Panc1 (cell line): ENCODE data around the gene TMEM117. TPM values are rescaled to one million over a fixed set of nuclear protein-coding genes. Genes with fewer than 3 reads are reported as not detected.

ENCODE experiments used
- ATAC-seq: fragments of 200-7000 bp; cut with Tn5 transposase; 2 replicates; pipeline ENCODE4 v1.9.1; 2020; ENCODE audit warnings: mild to moderate bottlenecking, moderate library complexity
- BruUV-seq: library from RNA; stranded (reverse); fragments of 400-500 nt; replicated peaks from 2 replicates; lab custom pipeline; 2021; lab: Mats Ljungman, UMichigan
- CTCF ChIA-PET: fragments of 300-600 bp; sonication (Branson Sonifier 250); formaldehyde crosslinking; loops from one replicate; lab custom pipeline; 2022; ENCODE audit warnings: antibody characterized with exemption; lab: Charles Lee
- POLR2A ChIA-PET: fragments of 300-600 bp; sonication (Branson Sonifier 250); formaldehyde crosslinking; loops from one replicate; lab custom pipeline; 2022; ENCODE audit warnings: antibody characterized with exemption; lab: Charles Lee
- DNase-seq: peaks from one replicate; pipeline ENCODE4 v3.0.0-alpha.2; 2010; ENCODE audit warnings: low read depth, low spot score
- H3K27ac ChIP-seq: 2 replicates; pipeline ENCODE4 v1.5.1; 2011; ENCODE audit warnings: mild to moderate bottlenecking, low read length, inconsistent platforms
- H3K27me3 ChIP-seq: fragments of 200-500 bp; sonication (Bioruptor generic); 2 replicates; pipeline ENCODE4 v1.6.0; 2014; ENCODE audit warnings: low read length, inconsistent platforms; ENCODE audit not compliant: control insufficient read depth, insufficient read depth
- H3K36me3 ChIP-seq: fragments of 200-500 bp; sonication (Bioruptor generic); 2 replicates; pipeline ENCODE4 v1.5.1; 2014; ENCODE audit warnings: inconsistent platforms, mild to moderate bottlenecking, low read length, moderate library complexity; ENCODE audit not compliant: control insufficient read depth, insufficient read depth
- H3K4me1 ChIP-seq: 2 replicates; pipeline ENCODE4 v1.5.1; 2011; ENCODE audit warnings: inconsistent platforms, mild to moderate bottlenecking, low read length, moderate library complexity; ENCODE audit not compliant: control insufficient read depth, insufficient read depth
- H3K4me3 ChIP-seq, 2 experiments: 2 replicates each; pipeline ENCODE4 v1.5.1; 2011 to 2012; ENCODE audit warnings: low read depth in 2 of 2, low read length in 2 of 2, mild to moderate bottlenecking in 2 of 2, inconsistent platforms in 1 of 2, moderate library complexity in 1 of 2
- H3K9me3 ChIP-seq: fragments of 200-500 bp; sonication (Bioruptor generic); 2 replicates; pipeline ENCODE4 v1.5.1; 2014; ENCODE audit warnings: low read depth, mild to moderate bottlenecking, inconsistent platforms, low read length, moderate library complexity; ENCODE audit not compliant: control insufficient read depth, insufficient read depth
- POLR2AphosphoS5 ChIP-seq: IDR thresholded peaks from 2 replicates; pipeline ENCODE4 v1.6.1; 2012; ENCODE audit warnings: mild to moderate bottlenecking, low read depth, low read length, moderate library complexity
- SIN3A ChIP-seq: IDR thresholded peaks from 2 replicates; pipeline ENCODE4 v1.6.1; 2012; ENCODE audit warnings: low read depth, mild to moderate bottlenecking, low read length, moderate library complexity, borderline replicate concordance; ENCODE audit not compliant: insufficient read depth
- TCF7L2 ChIP-seq: IDR thresholded peaks from 2 replicates; pipeline ENCODE4 v1.6.1; 2011; ENCODE audit warnings: mild to moderate bottlenecking, low read depth, low read length, inconsistent platforms
- in situ Hi-C: cut with HindIII; loops from 2 replicates; pipeline ENCODE4 v1.10.0; 2016; ENCODE audit warnings: low sequenced_read_pairs, low pct_unique_long_range_greater_than_20kb
- intact Hi-C: fragments of 100-400 bp; cut with micrococcal nuclease; formaldehyde crosslinking; loops from one replicate; pipeline ENCODE4 v1.10.0; 2022; ENCODE audit not compliant: unreplicated experiment
- total RNA-seq: library from RNA; stranded (reverse); gene quantifications from one replicate; pipeline ENCODE4 v1.2.1, GENCODE V29; 2021; ENCODE audit not compliant: unreplicated experiment
- TF ChIP-seq, protein P1 (sequence below), 2 experiments: IDR thresholded peaks; 2 replicates each; pipeline ENCODE4 v1.6.1; 2011 to 2012; ENCODE audit warnings: low read depth in 2 of 2, control low read depth in 1 of 2, low read length in 1 of 2, mild to moderate bottlenecking in 1 of 2, moderate library complexity in 1 of 2; ENCODE audit not compliant: insufficient read depth in 1 of 2
- TF ChIP-seq, protein P2 (sequence below): fragments of 450-650 bp; IDR thresholded peaks from 2 replicates; pipeline ENCODE4 v1.5.1; 2017; ENCODE audit warnings: mild to moderate bottlenecking

TMEM117 gene
- total RNA-seq, 1 experiment from 2014 or later: 5.5 TPM

DNA sequence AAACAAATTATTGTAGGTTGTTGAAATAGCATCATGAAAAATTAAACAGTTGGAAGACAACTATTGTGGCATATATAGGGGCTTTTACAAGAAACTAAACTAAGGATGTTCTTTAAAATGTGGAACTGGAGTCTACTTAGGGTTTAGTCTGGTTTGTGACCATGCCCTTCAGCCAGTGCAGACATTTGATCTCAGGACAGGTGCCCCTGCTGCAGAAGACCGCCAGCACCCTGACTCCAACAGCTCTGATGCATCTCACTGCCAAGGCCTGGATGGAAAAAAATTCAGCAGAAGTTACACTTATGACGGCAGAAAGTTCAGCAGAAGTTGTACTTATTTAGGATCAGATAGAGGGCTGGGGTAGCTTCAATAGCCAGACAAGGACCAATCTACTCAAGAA is 51.5 kb downstream of the TMEM117 start:
- intact Hi-C loops: no loop called here
- Histone ChIP-seq H3K27me3 (no peaks in the 10 kb centered on the region), H3K9me3 (no peaks in the 10 kb centered on the region), H3K27ac (no peak overlapping the region), H3K36me3 (no peaks in the 10 kb centered on the region), H3K4me3 (no peak overlapping the region), H3K4me1 (no peaks in the 10 kb centered on the region)
- TF ChIP-seq POLR2AphosphoS5 (no peak), TCF7L2 (no peak), SIN3A (no peak)
- TF ChIP-seq, protein P1, sequence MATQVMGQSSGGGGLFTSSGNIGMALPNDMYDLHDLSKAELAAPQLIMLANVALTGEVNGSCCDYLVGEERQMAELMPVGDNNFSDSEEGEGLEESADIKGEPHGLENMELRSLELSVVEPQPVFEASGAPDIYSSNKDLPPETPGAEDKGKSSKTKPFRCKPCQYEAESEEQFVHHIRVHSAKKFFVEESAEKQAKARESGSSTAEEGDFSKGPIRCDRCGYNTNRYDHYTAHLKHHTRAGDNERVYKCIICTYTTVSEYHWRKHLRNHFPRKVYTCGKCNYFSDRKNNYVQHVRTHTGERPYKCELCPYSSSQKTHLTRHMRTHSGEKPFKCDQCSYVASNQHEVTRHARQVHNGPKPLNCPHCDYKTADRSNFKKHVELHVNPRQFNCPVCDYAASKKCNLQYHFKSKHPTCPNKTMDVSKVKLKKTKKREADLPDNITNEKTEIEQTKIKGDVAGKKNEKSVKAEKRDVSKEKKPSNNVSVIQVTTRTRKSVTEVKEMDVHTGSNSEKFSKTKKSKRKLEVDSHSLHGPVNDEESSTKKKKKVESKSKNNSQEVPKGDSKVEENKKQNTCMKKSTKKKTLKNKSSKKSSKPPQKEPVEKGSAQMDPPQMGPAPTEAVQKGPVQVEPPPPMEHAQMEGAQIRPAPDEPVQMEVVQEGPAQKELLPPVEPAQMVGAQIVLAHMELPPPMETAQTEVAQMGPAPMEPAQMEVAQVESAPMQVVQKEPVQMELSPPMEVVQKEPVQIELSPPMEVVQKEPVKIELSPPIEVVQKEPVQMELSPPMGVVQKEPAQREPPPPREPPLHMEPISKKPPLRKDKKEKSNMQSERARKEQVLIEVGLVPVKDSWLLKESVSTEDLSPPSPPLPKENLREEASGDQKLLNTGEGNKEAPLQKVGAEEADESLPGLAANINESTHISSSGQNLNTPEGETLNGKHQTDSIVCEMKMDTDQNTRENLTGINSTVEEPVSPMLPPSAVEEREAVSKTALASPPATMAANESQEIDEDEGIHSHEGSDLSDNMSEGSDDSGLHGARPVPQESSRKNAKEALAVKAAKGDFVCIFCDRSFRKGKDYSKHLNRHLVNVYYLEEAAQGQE (IDR thresholded peaks at IDR 0.05; ENCODE audit: insufficient read depth in 1 of 2, low read depth in 2 of 2, low read length in 1 of 2): no peak
- TF ChIP-seq, protein P2, sequence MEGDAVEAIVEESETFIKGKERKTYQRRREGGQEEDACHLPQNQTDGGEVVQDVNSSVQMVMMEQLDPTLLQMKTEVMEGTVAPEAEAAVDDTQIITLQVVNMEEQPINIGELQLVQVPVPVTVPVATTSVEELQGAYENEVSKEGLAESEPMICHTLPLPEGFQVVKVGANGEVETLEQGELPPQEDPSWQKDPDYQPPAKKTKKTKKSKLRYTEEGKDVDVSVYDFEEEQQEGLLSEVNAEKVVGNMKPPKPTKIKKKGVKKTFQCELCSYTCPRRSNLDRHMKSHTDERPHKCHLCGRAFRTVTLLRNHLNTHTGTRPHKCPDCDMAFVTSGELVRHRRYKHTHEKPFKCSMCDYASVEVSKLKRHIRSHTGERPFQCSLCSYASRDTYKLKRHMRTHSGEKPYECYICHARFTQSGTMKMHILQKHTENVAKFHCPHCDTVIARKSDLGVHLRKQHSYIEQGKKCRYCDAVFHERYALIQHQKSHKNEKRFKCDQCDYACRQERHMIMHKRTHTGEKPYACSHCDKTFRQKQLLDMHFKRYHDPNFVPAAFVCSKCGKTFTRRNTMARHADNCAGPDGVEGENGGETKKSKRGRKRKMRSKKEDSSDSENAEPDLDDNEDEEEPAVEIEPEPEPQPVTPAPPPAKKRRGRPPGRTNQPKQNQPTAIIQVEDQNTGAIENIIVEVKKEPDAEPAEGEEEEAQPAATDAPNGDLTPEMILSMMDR: no peak
- ATAC-seq: no peak
- BruUV-seq: no TSS peak
- CTCF ChIA-PET: no interaction called here
- POLR2A ChIA-PET: no interaction called here
- in situ Hi-C loops: loop anchor here (10.0 kb wide), 1 partner anchor 123 kb away; no protein-coding TSS in a partner anchor
- no peak for DNase-seq

DNA sequence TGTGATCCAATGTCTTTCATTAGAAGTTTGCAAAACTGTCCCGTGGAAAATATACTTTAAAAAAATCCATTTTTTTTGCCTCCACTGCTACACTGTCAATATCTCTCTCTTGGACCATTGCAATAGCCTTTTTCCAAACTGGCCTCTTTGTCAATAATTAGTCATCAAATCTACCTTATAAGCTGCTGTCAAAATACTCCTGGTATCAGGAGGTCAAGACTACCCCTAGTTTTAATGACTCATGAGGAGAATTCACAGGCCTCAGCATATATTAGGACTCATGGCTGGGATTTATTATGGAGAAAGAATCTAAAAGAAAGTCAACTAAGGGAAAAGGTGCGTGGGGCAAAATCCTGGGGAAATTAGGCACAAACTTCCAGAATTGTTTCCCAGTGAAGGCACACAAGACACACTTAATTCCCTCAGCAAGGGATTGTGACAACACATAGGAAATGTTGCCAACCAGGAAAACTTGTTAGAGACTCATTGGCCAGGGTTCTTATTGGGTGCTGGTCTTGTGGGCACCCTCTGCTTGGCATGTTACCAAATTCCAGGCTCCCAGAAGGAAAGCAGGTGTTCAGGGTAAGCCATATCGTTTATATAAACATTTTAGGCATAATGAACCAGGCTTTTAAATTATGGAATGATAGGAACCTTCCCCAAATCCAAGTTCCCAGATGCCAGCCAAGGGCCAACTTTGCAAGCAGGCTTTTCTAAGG is 56.1 kb downstream of the TMEM117 start:
- Histone ChIP-seq H3K36me3 (no peaks in the 10 kb centered on the region), H3K4me1 (no peaks in the 10 kb centered on the region), H3K27me3 (no peaks in the 10 kb centered on the region), H3K9me3 (no peaks in the 10 kb centered on the region), H3K27ac (no peak overlapping the region), H3K4me3 (no peak overlapping the region)
- ATAC-seq (no peak), DNase-seq (no peak)
- TF ChIP-seq, protein P1 (IDR thresholded peaks at IDR 0.05; ENCODE audit: insufficient read depth in 1 of 2, low read depth in 2 of 2, low read length in 1 of 2): no peak
- no peak for TF ChIP-seq POLR2AphosphoS5
- TF ChIP-seq TCF7L2: no peak
- no peak for TF ChIP-seq SIN3A
- TF ChIP-seq, protein P2: no peak
- intact Hi-C loops (no loop called here), in situ Hi-C loops (no loop called here)
- ChIA-PET POLR2A (no interaction called here), CTCF (no interaction called here)
- no TSS peak for BruUV-seq
